HG03159 (cell line): ENCODE results near the gene RASSF3.

ENCODE experiments used
- ATAC-seq: cut with Tn5 transposase; IDR thresholded peaks from one replicate; pipeline ENCODE4 v1.9.1; 2021; ENCODE audit warnings: mild to moderate bottlenecking, moderate library complexity; ENCODE audit not compliant: unreplicated experiment

The RASSF3 gene

DNA sequence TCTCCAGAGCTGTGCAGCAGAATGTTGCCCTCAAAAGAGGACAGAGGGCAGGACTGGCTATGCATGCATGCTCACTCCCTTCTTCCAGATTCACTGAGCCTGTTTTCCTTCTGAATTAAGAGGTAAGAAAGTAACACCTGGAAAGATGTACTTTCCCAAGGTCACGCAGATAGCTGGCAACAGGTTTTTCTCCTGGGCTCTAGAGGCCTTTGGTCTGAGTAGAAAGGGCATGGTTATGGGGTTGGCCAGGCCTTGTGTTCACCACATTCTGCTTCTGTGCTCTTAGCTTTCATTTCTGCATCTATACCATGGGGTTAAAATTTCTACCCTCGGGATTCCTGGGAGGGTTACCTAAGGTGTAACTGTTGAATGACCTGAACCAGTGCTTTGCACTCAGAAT, 57.5 kb downstream of the RASSF3 start:
- ATAC-seq, result no peak

DNA sequence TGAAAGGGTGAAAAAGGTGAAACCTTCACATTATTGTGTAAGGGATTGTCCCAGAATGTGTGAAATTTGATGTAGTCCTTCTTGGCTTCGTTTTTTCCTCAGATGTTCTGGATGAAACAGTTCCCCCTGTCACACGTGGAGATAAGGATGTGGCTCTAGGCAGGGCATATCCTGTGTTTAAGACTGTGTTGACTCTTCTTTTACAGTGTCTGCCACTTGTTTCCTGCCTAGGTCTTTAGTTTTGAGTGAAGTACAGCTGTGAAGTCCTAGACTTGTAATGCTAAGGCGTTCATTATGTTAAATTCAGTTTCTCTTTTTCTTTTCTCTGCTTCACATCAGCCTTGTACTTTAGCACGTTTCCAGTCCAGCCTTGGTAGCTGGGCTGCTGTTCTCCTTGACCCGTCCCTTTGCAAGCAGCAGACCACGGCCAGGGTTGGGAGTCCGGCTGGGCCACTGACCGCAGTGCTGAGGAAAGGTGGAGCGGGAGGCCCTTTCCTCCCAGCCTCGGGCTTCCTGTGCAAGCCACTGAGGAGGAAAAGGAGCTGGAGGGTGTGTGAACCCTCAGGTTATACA, 59.1 kb downstream of the RASSF3 start:
- ATAC-seq, result peak; percentile 74

DNA sequence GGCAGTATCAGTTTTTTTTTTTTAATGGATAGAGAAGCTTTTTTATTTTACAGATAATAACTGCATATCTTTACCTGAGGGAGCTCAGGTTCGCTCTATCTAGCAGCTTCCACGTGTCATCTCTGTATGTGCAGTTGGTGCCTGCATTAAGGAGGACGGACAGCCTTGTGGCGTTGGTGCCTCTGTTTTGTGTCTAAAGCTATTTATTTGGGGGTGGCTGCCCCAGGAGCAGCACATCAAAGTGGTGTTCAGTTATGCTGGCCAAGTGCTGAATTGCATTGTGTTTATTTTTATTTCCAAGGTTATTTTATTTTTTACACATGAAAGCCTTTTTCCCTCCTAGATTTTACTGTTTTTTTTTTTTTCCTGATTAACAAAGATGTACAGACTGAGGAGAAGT, 59.7 kb downstream of the RASSF3 start:
- no peak for ATAC-seq

DNA sequence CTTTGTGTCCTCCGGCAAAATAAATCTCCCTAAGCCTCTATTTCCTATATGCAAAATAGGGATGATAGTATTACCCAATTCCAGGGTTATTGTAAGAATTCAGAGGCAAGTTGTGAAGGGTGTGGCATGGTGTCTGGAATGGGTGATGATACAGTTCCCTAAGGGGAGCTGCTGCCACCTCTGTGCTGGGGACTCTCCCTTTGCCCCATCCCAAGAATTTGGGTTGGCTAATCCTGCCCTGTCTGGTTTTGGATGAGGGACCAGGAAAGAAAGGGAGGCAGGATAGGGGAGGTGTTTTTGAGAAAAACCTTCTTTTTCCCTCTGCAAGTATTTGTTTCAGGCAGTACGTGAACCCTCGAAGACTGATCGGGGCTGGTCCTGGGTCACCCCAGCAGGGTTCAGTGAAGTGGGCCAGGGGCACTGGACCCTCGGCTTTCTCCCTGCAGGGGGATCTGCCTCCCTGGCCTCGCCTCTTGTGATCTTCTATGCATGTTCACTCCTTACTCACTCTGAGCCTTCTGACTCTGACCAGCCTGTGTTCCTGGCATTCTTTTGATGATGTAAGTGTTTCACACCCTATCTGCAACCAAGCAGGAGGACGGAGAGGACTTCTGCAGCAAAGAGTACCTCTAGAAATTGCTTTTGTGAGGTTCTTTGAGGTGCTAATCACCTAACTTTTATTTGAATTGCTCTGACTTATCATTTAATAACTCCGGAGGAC, 60.8 kb downstream of the RASSF3 start:
- ATAC-seq, result no peak

DNA sequence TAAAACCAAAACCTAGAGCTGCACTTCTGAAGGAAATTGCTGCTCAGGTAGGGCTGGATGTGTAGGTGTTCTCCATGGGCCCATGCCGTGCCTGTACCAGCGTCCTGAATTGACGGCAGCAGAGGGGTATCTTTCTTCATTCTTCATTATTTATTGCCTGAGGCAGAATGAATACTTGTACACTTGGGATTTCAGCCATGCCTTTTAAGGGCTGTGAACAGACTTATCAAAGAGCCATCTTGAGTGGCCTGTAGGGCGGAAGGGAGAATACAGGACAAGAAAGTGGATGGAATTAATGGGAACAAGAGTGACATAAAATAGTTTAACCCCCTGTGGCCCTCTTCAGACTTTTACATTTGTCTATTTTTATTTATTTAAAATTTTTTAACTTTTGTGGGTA, 61.4 kb downstream of the RASSF3 start:
- no peak for ATAC-seq

DNA sequence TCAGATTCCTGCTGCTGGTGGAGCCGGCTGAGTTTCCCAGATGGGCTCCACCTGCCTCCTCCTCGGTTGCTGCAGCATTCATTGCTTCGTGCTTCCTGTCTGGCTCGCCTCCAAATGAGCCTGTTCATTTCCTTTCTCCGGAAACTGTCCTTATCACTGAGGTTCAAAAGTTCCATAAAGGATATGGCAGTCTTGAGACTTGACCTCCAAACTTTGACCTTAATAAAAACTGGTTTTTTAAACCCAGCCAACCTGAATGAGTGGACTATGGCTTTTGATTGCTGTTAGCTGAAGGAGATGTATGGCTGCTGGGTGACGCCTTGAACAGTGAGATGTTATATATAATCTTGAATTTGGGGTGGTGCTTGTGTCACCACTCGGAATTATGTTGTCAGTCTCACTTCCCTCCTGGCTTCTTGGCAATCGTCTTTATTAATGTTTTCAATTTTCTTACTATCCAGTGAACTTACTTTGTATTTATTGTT, 62.7 kb downstream of the RASSF3 start:
- ATAC-seq, result no peak

DNA sequence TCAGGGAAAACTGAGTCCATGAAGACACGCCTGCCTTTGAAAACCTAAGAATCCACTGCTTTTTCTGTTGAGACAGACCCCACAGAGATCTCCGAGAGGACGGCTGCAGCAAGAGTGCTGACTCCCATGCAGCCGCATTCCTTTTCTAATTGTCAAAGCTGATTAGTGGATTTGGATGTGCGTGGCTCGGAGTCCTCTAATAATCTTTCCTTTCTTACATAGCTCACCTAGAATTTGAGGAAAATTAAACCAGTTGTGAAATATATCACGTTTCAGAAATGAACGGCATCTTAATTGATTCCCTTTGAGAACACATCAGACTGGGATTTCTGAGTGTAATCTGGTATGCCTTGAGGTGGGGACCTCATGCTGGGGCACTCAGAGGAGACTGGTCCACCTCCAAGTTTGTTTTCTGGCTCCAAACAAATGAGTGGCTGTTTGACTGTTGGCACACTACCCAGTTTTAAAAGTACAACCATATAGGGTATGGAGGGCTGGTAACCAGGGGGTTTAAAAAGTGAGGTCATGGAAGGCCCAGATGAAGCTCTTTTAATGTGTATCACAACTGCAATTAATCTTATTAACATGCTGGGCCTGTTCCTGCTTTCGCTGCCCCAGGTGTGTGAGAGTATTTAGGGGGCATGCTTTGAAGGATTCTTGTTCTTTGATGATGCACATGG, 63.3 kb downstream of the RASSF3 start:
- ATAC-seq, result no peak

DNA sequence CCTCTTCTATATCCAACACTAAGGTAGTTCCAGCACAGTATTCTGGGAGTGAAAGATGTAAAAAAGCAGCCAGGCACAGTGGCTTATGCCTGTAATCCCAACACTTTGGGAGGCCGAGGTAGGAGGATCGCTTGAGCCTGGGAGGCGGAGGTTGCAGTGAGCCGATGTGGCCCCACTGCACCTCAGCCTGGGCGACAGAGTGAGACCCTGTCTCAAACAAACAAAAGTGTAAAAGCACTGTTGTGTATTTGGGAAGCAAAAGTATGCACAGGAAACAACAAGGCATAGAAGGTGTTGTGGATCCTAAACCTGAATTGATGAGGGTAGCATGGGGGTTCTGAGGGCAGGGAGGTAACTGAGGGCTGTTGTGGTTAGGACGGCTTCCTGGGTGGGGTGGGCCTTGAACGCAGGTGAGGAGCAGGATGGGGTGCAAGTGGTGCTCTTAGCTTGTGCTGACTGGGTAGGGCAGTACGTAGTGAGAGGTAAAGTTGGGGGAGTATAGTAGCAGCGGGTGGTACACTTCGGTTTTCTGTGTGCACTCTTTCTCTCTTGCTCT, 64.2 kb downstream of the RASSF3 start:
- no peak for ATAC-seq

DNA sequence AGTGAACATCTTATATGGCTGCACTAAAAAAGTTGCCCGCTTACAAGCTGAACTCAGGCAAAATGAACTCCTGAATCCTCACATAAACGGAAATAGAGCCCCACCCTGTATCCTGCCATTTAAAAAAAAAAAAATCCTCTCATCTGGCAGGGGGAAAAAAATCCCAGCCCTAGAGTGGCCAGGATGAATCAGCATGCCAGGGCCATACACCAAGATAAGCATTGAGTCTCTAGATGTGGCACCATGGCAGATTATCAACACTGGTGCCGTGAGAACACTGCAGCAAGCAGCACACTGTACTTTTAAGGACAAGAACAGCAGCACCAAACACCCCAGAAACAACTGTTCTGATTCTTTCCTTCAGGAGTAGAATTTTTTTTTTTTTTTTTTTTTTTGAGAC, 65.5 kb downstream of the RASSF3 start:
- no peak for ATAC-seq

DNA sequence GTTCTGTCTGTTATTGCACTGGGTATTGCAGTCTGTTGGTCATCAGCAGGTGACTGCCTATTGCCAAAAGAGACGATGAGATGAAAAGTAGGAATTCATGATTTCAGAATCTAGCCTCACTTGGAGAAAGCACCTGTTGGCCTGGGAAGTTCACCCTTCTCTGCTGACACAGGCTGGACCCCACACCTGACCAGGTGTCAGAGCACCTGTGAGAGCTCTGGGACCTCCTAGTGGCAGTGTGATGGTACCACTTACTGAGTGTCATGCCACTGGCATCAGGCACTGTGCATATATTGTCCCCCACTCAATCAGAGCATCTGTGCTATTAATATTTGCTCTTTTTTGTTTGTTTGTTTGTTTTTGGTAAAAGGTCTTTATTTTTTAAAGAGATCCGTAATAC, 68.0 kb downstream of the RASSF3 start:
- ATAC-seq, result no peak

DNA sequence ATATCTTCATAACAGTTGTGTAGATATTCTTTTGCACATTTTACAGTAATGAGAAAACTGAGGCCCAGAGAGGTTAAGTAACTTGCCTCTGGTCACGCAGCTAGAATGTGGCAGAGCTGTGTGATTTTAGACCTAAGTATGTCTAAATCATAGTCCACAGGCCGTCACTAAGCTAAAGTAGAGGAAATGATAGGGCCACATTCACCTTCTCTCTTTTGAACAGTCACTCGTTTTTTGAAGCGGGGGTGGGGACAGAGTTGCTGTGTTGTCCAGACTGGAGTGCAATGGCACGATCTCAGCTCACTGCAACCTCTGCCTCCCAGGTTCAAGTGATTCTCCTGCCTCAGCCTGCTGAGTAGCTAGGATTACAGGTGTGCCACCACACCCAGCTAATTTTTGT, 68.5 kb downstream of the RASSF3 start:
- no peak for ATAC-seq

DNA sequence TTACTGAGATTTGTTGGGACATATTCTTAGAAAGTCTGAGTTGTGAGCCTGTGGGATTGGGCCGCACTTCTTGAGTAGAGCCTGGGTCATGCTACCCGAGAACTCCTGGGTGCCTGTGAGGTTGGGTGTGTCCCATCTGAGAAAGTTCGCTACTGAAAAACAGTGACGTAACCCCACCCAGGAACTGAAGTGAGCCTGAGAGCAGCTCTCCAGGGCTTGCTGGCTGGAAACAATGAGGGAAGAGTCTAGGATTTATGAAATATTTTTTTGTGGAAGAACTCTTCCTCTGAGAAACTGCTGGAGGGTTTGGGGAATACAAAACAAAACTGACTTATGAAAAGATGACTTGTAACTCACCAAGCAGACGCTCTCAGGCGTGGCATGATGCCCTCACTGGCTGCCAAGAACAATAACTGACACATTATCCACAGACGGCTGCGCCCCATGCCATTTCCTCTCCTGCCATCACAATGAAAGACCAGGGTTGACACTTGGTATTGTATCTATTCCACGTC, 69.2 kb downstream of the RASSF3 start:
- ATAC-seq, result no peak

DNA sequence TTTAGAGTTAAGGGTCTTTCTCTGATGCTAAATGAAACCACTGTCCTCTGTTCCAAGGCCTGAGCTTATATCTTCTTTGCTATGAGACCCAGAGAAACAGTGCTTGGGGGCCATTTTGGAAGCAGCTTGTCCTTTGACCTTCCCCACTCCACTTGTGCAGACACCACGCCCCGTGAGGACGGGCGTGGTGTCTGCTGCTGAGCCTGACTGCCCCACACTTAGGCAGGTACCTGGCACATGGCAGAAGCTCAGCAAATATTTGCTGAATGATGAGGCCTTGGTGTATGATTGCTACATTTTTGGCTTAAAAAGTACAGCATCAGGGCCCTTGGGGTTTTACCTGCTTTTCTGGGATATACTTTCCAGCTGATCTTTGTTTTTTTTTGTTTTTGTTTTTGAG, 69.9 kb downstream of the RASSF3 start:
- no peak for ATAC-seq

DNA sequence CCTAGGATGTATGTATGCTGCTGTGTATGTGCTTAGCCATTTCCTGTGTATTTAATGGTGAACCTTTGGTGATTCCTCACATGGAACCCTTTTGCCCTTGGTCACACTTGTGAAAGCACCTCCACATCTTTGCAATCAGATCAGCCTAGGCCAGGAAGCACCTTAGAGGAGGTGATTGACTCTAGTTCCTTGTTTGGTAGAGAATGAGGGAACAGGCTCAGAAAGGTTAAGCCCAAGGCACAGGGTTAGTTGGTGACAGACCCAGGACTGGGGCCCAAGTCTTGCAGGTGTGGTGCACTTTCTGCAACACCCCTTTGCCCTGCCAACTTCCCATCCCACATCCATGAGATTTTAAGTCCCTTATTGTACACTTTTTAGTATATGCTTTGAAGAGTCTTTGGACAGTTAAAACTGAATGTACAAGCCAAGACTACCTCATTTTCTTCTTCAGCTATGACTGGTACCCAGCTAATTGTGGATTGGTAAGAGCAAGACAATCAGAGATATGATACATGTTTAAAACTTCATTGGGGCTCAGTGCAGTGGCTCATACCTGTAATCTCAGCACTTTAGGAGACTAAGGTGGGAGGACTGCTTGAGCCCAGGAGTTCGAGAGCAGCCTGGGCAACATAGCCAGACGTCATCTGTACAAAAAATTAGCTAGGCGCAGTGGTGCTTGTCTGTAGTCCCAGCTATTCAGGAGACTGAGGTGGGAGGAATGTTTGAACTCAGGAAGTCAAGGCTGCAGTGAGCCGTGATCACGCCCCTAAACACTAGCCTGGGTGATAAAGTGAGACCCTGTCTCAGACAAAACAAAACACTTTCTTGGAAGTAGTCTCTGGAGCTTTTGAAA, 71.1 kb downstream of the RASSF3 start:
- ATAC-seq, result no peak

DNA sequence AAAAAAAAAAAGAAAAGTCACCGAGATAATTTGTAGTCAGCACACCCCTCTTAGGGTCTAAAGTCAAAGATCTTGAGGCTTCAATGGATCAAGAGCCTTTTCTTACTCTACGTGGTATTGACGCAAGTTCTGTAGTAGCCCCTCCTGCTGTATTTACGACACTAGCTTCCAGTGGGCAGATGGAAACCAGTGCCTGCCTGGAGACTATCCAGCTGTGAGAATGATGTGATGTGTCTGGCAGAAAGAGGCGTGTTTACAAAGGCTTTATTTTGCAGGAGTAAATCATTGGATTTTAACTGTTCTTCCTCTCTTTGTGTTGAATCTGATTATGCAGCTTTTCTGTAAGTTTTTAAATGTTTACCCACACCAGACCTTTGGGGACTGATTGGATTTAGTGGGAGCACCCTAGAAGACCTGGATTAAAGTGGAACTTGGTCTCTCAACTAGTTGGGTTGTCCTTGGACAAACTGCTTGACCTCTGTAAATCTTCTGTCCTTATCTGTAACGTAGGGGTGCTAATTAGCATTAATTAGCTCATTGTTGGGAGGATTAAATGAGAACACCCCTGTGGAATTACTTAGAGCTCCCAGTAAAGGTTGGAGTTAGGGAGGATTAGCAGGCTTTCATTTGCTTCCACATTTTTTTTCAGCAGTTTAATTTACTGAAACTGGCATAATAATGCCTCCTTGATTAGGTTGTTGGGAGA, 72.4 kb downstream of the RASSF3 start:
- ATAC-seq, result no peak

DNA sequence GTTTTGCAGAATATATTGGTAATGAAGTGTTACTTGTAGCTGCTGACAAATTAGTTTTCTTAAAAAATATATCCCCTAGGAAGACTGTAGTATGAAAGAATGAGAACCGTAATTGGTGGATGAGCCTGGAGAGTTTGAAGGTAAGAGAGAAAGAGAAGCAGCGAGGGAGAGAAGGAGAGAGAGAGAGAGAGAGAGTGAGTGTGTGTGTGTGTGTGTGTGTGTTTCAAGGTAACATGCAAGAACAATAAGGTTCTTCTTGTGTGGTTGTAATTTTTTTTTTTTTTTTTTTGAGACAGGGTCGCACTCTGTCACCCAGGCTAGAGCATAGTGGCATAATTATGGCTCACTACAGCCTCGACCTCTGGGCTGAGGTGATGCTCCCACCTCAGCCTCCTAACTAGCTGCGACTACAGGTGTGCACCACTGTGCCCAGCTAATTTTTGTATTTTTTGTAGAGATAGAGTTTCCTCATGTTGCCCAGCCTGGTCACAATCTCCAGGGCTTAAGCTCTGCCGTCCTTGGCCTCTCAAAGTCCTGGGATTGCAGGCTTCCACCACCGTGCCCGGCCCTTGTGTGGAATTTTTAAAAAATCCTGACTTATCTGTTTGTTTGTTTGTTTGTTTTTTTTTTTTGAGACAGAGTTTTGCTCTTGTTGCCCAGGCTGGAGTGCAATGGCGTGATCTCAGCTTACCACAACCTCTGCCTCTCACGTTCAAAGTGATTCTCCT, 73.7 kb downstream of the RASSF3 start:
- ATAC-seq, result no peak

DNA sequence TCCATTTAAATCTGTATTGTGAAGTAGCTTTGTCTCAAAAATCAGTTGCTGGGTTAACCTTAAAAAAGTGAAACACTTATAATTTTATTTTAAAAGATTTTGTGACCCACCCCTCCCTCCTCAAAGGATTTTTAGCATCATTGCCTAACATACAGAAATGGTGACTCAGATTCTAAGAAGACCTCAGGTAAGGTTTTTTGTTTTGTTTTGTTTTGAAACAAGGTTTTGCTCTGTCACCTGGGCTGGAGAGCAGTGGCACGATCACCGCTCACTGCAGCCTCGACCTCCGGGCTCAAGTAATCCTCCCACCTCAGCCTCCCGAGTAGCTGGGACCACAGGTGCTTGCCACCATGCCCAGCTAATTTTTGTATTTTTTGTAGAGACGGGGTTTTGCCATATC, 74.8 kb downstream of the RASSF3 start:
- ATAC-seq, result no peak

DNA sequence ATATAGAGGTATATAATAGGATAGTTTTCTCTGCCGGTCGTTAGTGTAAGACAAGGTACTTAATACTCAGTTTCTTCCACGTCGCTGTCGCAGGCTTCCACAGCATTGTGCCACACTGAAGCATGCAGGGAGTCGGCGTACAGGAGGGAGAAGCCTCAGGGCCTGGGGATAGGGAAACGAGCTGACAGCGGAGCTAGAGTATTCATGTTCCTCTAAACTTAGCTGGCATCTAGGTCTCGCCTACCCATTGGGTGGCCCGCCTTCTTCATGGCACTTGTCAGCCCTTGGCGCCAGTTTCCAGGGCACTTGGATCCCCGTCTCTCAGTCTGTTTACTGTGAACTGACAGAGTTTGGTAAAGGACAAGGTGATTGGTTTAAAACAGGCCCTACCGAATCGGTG, 75.3 kb downstream of the RASSF3 start:
- ATAC-seq, result no peak

DNA sequence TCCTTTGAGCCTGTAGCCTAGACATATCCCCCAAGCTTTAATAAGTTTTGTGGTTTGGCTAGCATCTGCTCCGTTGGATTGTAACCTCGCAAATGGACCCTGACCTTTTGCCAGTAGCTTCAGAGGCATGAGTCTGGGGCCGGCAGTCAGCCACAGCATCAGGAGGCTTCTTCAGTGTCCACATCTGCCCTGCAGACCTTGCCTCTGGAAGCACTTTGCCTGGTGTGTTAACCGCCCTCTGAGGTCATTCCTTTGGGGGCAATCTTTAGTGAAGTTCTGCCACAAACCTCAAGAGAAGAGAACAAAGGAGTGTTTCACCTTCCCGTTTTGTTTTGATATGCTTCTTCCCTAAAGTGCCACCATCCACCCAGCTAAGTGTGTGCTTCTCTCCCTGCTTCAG, 77.5 kb downstream of the RASSF3 start:
- ATAC-seq, result no peak

DNA sequence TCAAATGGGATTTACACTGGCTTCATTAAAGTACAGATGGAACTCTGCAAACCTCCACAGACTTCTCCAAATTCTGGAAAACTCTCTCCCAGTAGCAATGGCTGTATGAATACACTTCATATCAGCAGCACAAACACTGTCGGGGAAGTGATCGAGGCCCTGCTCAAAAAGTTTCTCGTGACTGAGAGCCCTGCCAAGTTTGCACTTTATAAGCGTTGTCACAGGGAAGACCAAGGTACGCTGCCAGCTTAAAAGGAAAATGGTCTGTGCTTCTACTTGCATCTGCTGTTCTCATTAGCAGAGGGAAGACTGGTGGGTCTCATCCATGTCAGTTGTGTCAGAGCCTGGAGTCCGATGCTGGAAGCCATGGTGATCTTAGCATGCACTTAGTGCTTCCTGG, 77.9 kb downstream of the RASSF3 start:
- ATAC-seq, result no peak
